OCI-LY7 (cell line): ENCODE results near the gene AKAP13. TPM values are rescaled to one million over a fixed set of nuclear protein-coding genes. Genes with fewer than 3 reads are reported as not detected.
A peak's percentile ranks its signal among the peaks of the same experiment; 100 is the strongest.

Experiments used
- BruUV-seq: library from RNA; stranded (reverse); fragments of 400-500 nt; replicated peaks from 2 replicates; lab custom pipeline; 2021; lab: Mats Ljungman, UMichigan
- CTCF ChIA-PET: fragments of 300-600 bp; sonication (Branson Sonifier 250); formaldehyde crosslinking; loops from one replicate; lab custom pipeline; 2022; ENCODE audit warnings: antibody characterized with exemption; ENCODE audit not compliant: unreplicated experiment; lab: Charles Lee
- POLR2A ChIA-PET: fragments of 300-600 bp; sonication (Branson Sonifier 250); formaldehyde crosslinking; loops from one replicate; lab custom pipeline; 2022; ENCODE audit warnings: antibody characterized with exemption; lab: Charles Lee
- DNase-seq: peaks from one replicate; pipeline ENCODE4 v3.0.0-alpha.2; 2015; ENCODE audit warnings: low spot score
- H2AFZ ChIP-seq: fragments of 200-600 bp; sonication (generic), shearing (Covaris generic); 2 replicates; pipeline ENCODE4 v1.6.1; 2014; ENCODE audit warnings: mild to moderate bottlenecking, antibody characterized with exemption, low read length, moderate library complexity
- H3K27ac ChIP-seq: fragments of 200-600 bp; sonication (generic); 2 replicates; pipeline ENCODE4 v1.5.1; 2014; ENCODE audit warnings: mixed run types, low read depth, mild to moderate bottlenecking, moderate library complexity, low read length, inconsistent platforms; ENCODE audit not compliant: poor library complexity, severe bottlenecking
- H3K36me3 ChIP-seq: fragments of 200-600 bp; sonication (generic); 2 replicates; pipeline ENCODE4 v1.6.1; 2014; ENCODE audit warnings: mild to moderate bottlenecking, antibody characterized with exemption, low read length, moderate library complexity, mixed read lengths; ENCODE audit not compliant: insufficient read depth
- H3K4me1 ChIP-seq: fragments of 200-600 bp; sonication (generic); 2 replicates; pipeline ENCODE4 v1.5.1; 2014; ENCODE audit warnings: mild to moderate bottlenecking, low read length; ENCODE audit not compliant: insufficient read depth, poor library complexity, severe bottlenecking
- H3K4me2 ChIP-seq: fragments of 200-600 bp; sonication (generic); 2 replicates; pipeline ENCODE4 v1.6.1; 2014; ENCODE audit warnings: mild to moderate bottlenecking, low read length
- H3K4me3 ChIP-seq: fragments of 200-600 bp; sonication (generic); 2 replicates; pipeline ENCODE4 v1.5.1; 2014; ENCODE audit warnings: mild to moderate bottlenecking, low read depth, low read length; ENCODE audit not compliant: poor library complexity, severe bottlenecking
- H3K79me2 ChIP-seq: fragments of 200-600 bp; sonication (generic); 2 replicates; pipeline ENCODE4 v1.6.1; 2016; ENCODE audit warnings: low read depth, mild to moderate bottlenecking, low read length, moderate library complexity, mixed read lengths; ENCODE audit not compliant: insufficient read depth
- H3K9me2 ChIP-seq: fragments of 200-600 bp; sonication (generic); 2 replicates; pipeline ENCODE4 v1.6.1; 2016; ENCODE audit warnings: mild to moderate bottlenecking, low read length, mixed read lengths; ENCODE audit not compliant: insufficient read depth
- H3K9me3 ChIP-seq: fragments of 200-600 bp; sonication (generic); 2 replicates; pipeline ENCODE4 v1.6.1; 2014; ENCODE audit warnings: mild to moderate bottlenecking, mixed run types, low read length, mixed read lengths
- H4K20me1 ChIP-seq: fragments of 200-600 bp; sonication (generic); 2 replicates; pipeline ENCODE4 v1.6.1; 2014; ENCODE audit warnings: mild to moderate bottlenecking, antibody characterized with exemption, low read length, moderate library complexity, mixed read lengths; ENCODE audit not compliant: insufficient read depth
- CTCF ChIP-seq: fragments of 200-600 bp; sonication (generic); conservative IDR thresholded peaks from 2 replicates; pipeline ENCODE4 v1.5.1; 2014; ENCODE audit warnings: mild to moderate bottlenecking, antibody characterized with exemption, low read length, moderate library complexity, mixed read lengths
- EZH2phosphoT487 ChIP-seq: fragments of 200-600 bp; sonication (generic); IDR thresholded peaks from 2 replicates; pipeline ENCODE4 v1.6.1; 2018; ENCODE audit warnings: low read depth, borderline replicate concordance, mild to moderate bottlenecking, mixed run types, antibody characterized with exemption, low read length, moderate library complexity, mixed read lengths
- intact Hi-C: fragments of 100-400 bp; cut with micrococcal nuclease; formaldehyde crosslinking; loops from one replicate; pipeline ENCODE4 v1.10.0; 2022; ENCODE audit not compliant: unreplicated experiment
- total RNA-seq, 2 experiments: library from RNA; depleted of rRNA in 1 of 2; stranded (reverse); fragments of >200 nt in 1 of 2; shearing (Covaris generic) in 1 of 2; gene quantifications; 2 replicates each; pipeline ENCODE4 v1.2.3, GENCODE V29; 2014 to 2022

Gene AKAP13
- total RNA-seq, 2 experiments from 2014 or later = 140 to 250 TPM

GRCh38 chr15:85477730-85478129, 97.3 kb downstream of the AKAP13 start:
- intact Hi-C loops = no loop called here
- H3K4me2 ChIP-seq = peak overlapping the region; percentile 72
- BruUV-seq = no TSS peak

GRCh38 chr15:85479071-85479647, 98.8 kb downstream of the AKAP13 start:
- Histone ChIP-seq H3K4me1 (peaks cover 95% of the 10 kb centered on the region), H3K9me2 (no peaks in the 10 kb centered on the region), H4K20me1 (peaks cover 4% of the 10 kb centered on the region; the same call in 1 of the 2 replicates), H2AFZ (no peak overlapping the region), H3K4me3 (no peak overlapping the region), H3K4me2 (peak overlapping the region; percentile 65), H3K79me2 (peaks cover 92% of the 10 kb centered on the region), H3K9me3 (no peaks in the 10 kb centered on the region), H3K27ac (no peak overlapping the region), H3K36me3 (peaks cover 11% of the 10 kb centered on the region; the same call in 1 of the 2 replicates)
- no peak for DNase-seq
- TF ChIP-seq CTCF = no peak
- no peak for TF ChIP-seq EZH2phosphoT487
- BruUV-seq = no TSS peak
- POLR2A ChIA-PET = interaction anchor here (0.6 to 1.9 kb wide), 3 partner anchors 20 to 148 kb away, joined by 3 to 7 read pairs (median 3); no protein-coding TSS in a partner anchor
- intact Hi-C loops = no loop called here
- CTCF ChIA-PET = no interaction called here

More at GRCh38 chr15:85477730-85478129, 97.3 kb downstream of the AKAP13 start:
- no peak for TF ChIP-seq EZH2phosphoT487
- TF ChIP-seq CTCF = no peak
- Histone ChIP-seq H3K36me3 (peaks cover 11% of the 10 kb centered on the region; the same call in 1 of the 2 replicates), H3K4me1 (peaks cover 99% of the 10 kb centered on the region), H3K9me2 (no peaks in the 10 kb centered on the region), H3K9me3 (no peaks in the 10 kb centered on the region), H2AFZ (no peak overlapping the region), H3K4me3 (no peak overlapping the region), H3K79me2 (peaks cover 100% of the 10 kb centered on the region), H3K27ac (peak overlapping the region; percentile 92), H4K20me1 (peaks cover 4% of the 10 kb centered on the region; the same call in 1 of the 2 replicates)
- POLR2A ChIA-PET = interaction anchor here (0.6 to 9.3 kb wide), 11 partner anchors 10 to 149 kb away, joined by 3 to 66 read pairs (median 5); no protein-coding TSS in a partner anchor
- DNase-seq = no peak
- CTCF ChIA-PET = no interaction called here

- peaks cover 4% of the 10 kb centered on the region; the same call in 1 of the 2 replicates for H4K20me1 ChIP-seq
These were observed 100.5 kb downstream of the AKAP13 start for GRCh38 chr15:85480923-85481322.

More at GRCh38 chr15:85480923-85481322, 100.5 kb downstream of the AKAP13 start:
- ChIA-PET CTCF (no interaction called here), POLR2A (interaction anchor here (1.2 to 1.3 kb wide), 2 partner anchors 25 kb away, joined by 3 read pairs; no protein-coding TSS in a partner anchor)
- Histone ChIP-seq H3K4me1 (peaks cover 96% of the 10 kb centered on the region), H3K36me3 (peaks cover 11% of the 10 kb centered on the region; the same call in 1 of the 2 replicates), H3K9me2 (no peaks in the 10 kb centered on the region), H3K27ac (peak overlapping the region; percentile 39), H2AFZ (no peak overlapping the region), H3K4me3 (peak overlapping the region; percentile 19), H3K4me2 (peak overlapping the region; percentile 65), H3K9me3 (no peaks in the 10 kb centered on the region), H3K79me2 (peaks cover 92% of the 10 kb centered on the region)
- intact Hi-C loops = loop anchor here (5.0 kb wide), 2 partner anchors 184 to 226 kb away; no protein-coding TSS in a partner anchor
- no TSS peak for BruUV-seq
- DNase-seq = no peak
- TF ChIP-seq EZH2phosphoT487 = no peak
- TF ChIP-seq CTCF = no peak
